ENCODE data around the gene STAT5B. TPM values are rescaled to one million over a fixed set of nuclear protein-coding genes. Genes with fewer than 3 reads are reported as not detected.

The STAT5B gene
- total and polyA plus RNA-seq, 2 of the 13 experiments (the other 11 are each of a cell fraction or from before 2014, with no cell fraction given), result 21.0 to 42.8 TPM

DNA sequence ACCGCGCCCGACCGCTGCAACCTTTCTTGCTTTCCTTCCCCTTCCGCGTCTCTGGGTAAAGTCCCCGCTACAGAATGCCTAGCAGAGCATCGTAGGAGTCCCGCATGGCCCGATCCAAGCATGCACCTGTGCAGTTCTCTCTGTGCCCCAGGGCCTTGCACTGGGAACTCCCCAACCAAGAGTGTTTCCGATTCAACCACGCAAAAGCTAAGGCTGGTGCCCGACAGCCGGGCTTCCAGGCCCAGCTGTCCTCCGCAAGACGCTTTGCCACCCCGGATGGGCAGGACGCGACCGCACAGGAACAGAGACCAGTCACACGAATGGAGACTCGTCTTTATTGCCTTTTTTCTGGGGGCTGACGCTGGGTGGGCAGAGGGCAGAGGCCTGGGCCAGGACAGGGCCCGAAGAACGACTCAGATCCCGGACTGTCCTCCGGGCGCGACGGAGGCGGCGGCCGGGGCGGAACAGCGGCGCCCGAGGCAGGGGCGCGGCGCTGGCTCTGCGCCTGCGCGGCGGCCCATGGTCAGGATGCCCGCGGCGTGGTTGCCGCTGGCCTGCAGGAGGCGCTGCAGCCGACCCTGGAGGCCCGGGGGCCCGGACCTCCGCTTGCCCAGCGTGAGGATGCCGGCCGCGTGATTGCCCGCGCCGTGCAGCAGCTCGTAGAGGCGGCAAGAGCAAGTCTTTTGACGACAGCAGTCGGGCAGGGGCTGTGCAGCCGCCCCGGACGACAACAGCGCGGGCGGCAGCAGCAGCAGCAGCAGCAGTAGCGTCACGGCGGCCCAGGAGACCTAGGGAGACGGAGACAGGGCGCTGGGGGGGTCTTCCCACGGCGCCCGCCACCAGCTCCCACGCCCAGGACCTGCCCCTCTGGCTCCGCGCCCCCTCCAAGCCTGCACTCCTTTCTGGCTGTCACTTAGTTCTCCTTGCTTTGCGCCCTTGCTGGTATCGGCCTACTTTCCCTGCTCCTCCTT, 92.2 kb downstream of the STAT5B start:
- Histone ChIP-seq H2AFZ (ENCODE audit: low read length) (peak overlapping the region; percentile 36), H4K20me1 (ENCODE audit: insufficient read depth, low read length) (peaks cover 5% of the 10 kb centered on the region), H3K27me3 (ENCODE audit: control insufficient read depth in 1 of 2, insufficient read depth in 2 of 2, low read length in 2 of 2) (peaks cover 0 to 21% of the 10 kb centered on the region in 2 experiments; a peak in 4 of 5 replicates), H3K9me3 (ENCODE audit: low read length) (no peaks in the 10 kb centered on the region), H3K36me3 (replicated peaks in 1 of 2; ENCODE audit: control insufficient read depth in 1 of 2, insufficient read depth in 2 of 2, low read length in 2 of 2) (no peaks in the 10 kb centered on the region), H3K4me3 (replicated peaks in 1 of 3; ENCODE audit: insufficient read depth in 1 of 3, low read depth in 2 of 3, low read length in 3 of 3) (peak overlapping the region; percentile 73 to 88 (median 84)), H3K4me1 (ENCODE audit: insufficient read depth, low read length) (peaks cover 52% of the 10 kb centered on the region), H3K9ac (ENCODE audit: insufficient read depth, low read depth, low read length) (peak overlapping the region; percentile 61), H3K4me2 (ENCODE audit: low read depth, low read length) (peak overlapping the region; percentile 91), H3K27ac (ENCODE audit: extremely low read length, insufficient read depth, low read length) (peak overlapping the region; percentile 43), H3K79me2 (ENCODE audit: insufficient read depth, low read length) (no peaks in the 10 kb centered on the region)
- DNase-seq (ENCODE audit: low spot score) (peak; percentile 70), ATAC-seq (peak; percentile 78), FAIRE-seq (no peak)
- intact Hi-C loops (cut with micrococcal nuclease; ENCODE audit: unreplicated experiment) (loop anchor here (10.0 kb wide), 1 partner anchor 61 kb away; no protein-coding TSS in a partner anchor), in situ Hi-C loops (cut with HindIII; ENCODE audit: extremely low pct_ligation_motif_present, low pct_unique_long_range_greater_than_20kb) (no loop called here)
- TSS peak; percentile 63 for BruUV-seq (replicated peaks)
- ChIA-PET POLR2A (interaction anchor here (0.8 to 2.4 kb wide), 9 partner anchors 10 to 205 kb away, joined by 3 to 30 read pairs (median 8); partner anchors contain the start of genes GHDC and KAT2A), CTCF (ENCODE audit: low intra/inter-chr PET ratio, low total read pairs) (no interaction called here)
- 18% methylated on average over 41 of the region's 83 CpGs for WGBS (ENCODE audit: low lambda C conversion rate)
- TF ChIP-seq, protein P1, sequence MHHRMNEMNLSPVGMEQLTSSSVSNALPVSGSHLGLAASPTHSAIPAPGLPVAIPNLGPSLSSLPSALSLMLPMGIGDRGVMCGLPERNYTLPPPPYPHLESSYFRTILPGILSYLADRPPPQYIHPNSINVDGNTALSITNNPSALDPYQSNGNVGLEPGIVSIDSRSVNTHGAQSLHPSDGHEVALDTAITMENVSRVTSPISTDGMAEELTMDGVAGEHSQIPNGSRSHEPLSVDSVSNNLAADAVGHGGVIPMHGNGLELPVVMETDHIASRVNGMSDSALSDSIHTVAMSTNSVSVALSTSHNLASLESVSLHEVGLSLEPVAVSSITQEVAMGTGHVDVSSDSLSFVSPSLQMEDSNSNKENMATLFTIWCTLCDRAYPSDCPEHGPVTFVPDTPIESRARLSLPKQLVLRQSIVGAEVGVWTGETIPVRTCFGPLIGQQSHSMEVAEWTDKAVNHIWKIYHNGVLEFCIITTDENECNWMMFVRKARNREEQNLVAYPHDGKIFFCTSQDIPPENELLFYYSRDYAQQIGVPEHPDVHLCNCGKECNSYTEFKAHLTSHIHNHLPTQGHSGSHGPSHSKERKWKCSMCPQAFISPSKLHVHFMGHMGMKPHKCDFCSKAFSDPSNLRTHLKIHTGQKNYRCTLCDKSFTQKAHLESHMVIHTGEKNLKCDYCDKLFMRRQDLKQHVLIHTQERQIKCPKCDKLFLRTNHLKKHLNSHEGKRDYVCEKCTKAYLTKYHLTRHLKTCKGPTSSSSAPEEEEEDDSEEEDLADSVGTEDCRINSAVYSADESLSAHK (CRISPR knock-in tag; IDR thresholded peaks at IDR 0.05; ENCODE audit: borderline replicate concordance), result 0 out of 2 replicates have a peak, but pooled peaks have one; percentile 51
- TF ChIP-seq ZMAT3 (CRISPR knock-in tag; conservative IDR thresholded peaks at IDR 0.05) (peak; percentile 38; the same call in 1 of the 2 replicates), NFKBIZ (CRISPR knock-in tag; IDR thresholded peaks at IDR 0.05) (no peak; the same call in 1 of the 2 replicates), ZFP36 (IDR thresholded peaks at IDR 0.05; ENCODE audit: borderline replicate concordance, low read depth, low read length, partially characterized antibody) (no peak), EZH2 (conservative IDR thresholded peaks at IDR 0.05; ENCODE audit: low read depth, low read length) (no peak), AKAP8 (CRISPR knock-in tag; IDR thresholded peaks at IDR 0.05) (no peak), ZNF577 (CRISPR knock-in tag; IDR thresholded peaks at IDR 0.05; ENCODE audit: borderline replicate concordance, low read depth) (no peak), RARA (CRISPR knock-in tag; IDR thresholded peaks at IDR 0.05) (peak; percentile 19; the same call in 1 of the 2 replicates), MAZ (IDR thresholded peaks at IDR 0.05; ENCODE audit: borderline replicate concordance, low read depth, low read length) (peak; percentile 78; the same call in 1 of the 2 replicates), MAZ (CRISPR knock-in tag; IDR thresholded peaks at IDR 0.05; ENCODE audit: low read depth) (peak; percentile 92), ZNF724P (CRISPR knock-in tag; IDR thresholded peaks at IDR 0.05; ENCODE audit: borderline replicate concordance) (peak; percentile 86; the same call in 1 of the 2 replicates), SYNCRIP (IDR thresholded peaks at IDR 0.05; ENCODE audit: insufficient read depth, low read depth, low read length) (no peak)
- TF ChIP-seq, protein P2, sequence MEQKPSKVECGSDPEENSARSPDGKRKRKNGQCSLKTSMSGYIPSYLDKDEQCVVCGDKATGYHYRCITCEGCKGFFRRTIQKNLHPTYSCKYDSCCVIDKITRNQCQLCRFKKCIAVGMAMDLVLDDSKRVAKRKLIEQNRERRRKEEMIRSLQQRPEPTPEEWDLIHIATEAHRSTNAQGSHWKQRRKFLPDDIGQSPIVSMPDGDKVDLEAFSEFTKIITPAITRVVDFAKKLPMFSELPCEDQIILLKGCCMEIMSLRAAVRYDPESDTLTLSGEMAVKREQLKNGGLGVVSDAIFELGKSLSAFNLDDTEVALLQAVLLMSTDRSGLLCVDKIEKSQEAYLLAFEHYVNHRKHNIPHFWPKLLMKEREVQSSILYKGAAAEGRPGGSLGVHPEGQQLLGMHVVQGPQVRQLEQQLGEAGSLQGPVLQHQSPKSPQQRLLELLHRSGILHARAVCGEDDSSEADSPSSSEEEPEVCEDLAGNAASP (CRISPR knock-in tag; IDR thresholded peaks at IDR 0.05; ENCODE audit: borderline replicate concordance), result no peak
- TF ChIP-seq, protein P3, sequence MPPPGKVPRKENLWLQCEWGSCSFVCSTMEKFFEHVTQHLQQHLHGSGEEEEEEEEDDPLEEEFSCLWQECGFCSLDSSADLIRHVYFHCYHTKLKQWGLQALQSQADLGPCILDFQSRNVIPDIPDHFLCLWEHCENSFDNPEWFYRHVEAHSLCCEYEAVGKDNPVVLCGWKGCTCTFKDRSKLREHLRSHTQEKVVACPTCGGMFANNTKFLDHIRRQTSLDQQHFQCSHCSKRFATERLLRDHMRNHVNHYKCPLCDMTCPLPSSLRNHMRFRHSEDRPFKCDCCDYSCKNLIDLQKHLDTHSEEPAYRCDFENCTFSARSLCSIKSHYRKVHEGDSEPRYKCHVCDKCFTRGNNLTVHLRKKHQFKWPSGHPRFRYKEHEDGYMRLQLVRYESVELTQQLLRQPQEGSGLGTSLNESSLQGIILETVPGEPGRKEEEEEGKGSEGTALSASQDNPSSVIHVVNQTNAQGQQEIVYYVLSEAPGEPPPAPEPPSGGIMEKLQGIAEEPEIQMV (CRISPR knock-in tag; IDR thresholded peaks at IDR 0.05; ENCODE audit: low read depth), result peak; percentile 53
- TF ChIP-seq, protein P4, sequence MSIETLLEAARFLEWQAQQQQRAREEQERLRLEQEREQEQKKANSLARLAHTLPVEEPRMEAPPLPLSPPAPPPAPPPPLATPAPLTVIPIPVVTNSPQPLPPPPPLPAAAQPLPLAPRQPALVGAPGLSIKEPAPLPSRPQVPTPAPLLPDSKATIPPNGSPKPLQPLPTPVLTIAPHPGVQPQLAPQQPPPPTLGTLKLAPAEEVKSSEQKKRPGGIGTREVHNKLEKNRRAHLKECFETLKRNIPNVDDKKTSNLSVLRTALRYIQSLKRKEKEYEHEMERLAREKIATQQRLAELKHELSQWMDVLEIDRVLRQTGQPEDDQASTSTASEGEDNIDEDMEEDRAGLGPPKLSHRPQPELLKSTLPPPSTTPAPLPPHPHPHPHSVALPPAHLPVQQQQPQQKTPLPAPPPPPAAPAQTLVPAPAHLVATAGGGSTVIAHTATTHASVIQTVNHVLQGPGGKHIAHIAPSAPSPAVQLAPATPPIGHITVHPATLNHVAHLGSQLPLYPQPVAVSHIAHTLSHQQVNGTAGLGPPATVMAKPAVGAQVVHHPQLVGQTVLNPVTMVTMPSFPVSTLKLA (IDR thresholded peaks at IDR 0.05), result no peak
